ENCODE results near the gene DNAL1.

GRCh38 chr14:73674986-73675385 lies 30.2 kb downstream of the DNAL1 start:
- no peak for TF ChIP-seq MXI1 (IDR thresholded peaks at IDR 0.05; ENCODE audit: low read depth, low read length)
- TF ChIP-seq CTCF (IDR thresholded peaks at IDR 0.05 in 2 of 3, conservative IDR thresholded peaks at IDR 0.05 in 1 of 3; ENCODE audit: control insufficient read depth in 2 of 3, extremely low read depth in 1 of 3, insufficient read depth in 1 of 3, low read depth in 3 of 3, low read length in 3 of 3), result no peak

All from GM12878 (cell line).